Lung (tissue), 12 donors: ENCODE measurements around the gene PDP2. TPM values are rescaled to one million over a fixed set of nuclear protein-coding genes. Genes with fewer than 3 reads are reported as not detected.
"Not testable (repeated sequence)": the region's sequence is repeated elsewhere in the genome, so short reads cannot be mapped to it uniquely, and the experiment has no call there.

Experiments used
- ATAC-seq: fragments of 200-7000 bp; cut with Tn5 transposase; one replicate; pipeline ENCODE4 v1.9.1; 2020; ENCODE audit warnings: moderate number of reproducible peaks; ENCODE audit not compliant: insufficient read depth, low FRiP score
- DNase-seq, 3 donors: peaks; one replicate each; pipeline ENCODE4 v3.0.0-alpha.2; 2013 to 2017
- H3K27ac ChIP-seq, 2 donors: one replicate each; pipeline ENCODE4 v1.5.1; 2013; ENCODE audit warnings: mild to moderate bottlenecking in 2 of 2, moderate library complexity in 2 of 2, control low read depth in 1 of 2, inconsistent platforms in 1 of 2, low read depth in 1 of 2, low read length in 1 of 2
- H3K27me3 ChIP-seq, 3 donors: one replicate each; pipeline ENCODE4 v1.5.1; 2013; ENCODE audit warnings: low read length in 2 of 3; ENCODE audit not compliant: control insufficient read depth in 3 of 3, insufficient read depth in 3 of 3
- H3K36me3 ChIP-seq, 4 donors: one replicate each; pipeline ENCODE4 v1.5.1; 2013; ENCODE audit warnings: low read length in 4 of 4, mild to moderate bottlenecking in 1 of 4, moderate library complexity in 1 of 4; ENCODE audit not compliant: control insufficient read depth in 4 of 4, insufficient read depth in 4 of 4
- H3K4me1 ChIP-seq, 5 donors: one replicate each; pipeline ENCODE4 v1.5.1; 2013; ENCODE audit warnings: low read length in 5 of 5, mild to moderate bottlenecking in 2 of 5, moderate library complexity in 1 of 5; ENCODE audit not compliant: control insufficient read depth in 5 of 5, insufficient read depth in 5 of 5
- H3K4me3 ChIP-seq: one replicate; pipeline ENCODE4 v1.5.1; 2013; ENCODE audit warnings: mild to moderate bottlenecking, control low read depth, moderate library complexity
- H3K9ac ChIP-seq, 2 donors: one replicate each; pipeline ENCODE4 v1.5.1; 2013; ENCODE audit warnings: low read length in 2 of 2, control low read depth in 1 of 2; ENCODE audit not compliant: insufficient read depth in 1 of 2
- H3K9me3 ChIP-seq, 4 donors: one replicate each; pipeline ENCODE4 v1.5.1; 2013; ENCODE audit warnings: low read length in 3 of 4, mild to moderate bottlenecking in 1 of 4, moderate library complexity in 1 of 4; ENCODE audit not compliant: control insufficient read depth in 4 of 4, insufficient read depth in 3 of 4
- WGBS, 2 donors: extraction: QIAGEN DNeasy Blood & Tissue Kit; methylation state at CpG; one replicate each; pipeline ENCODE4 v1.1.7; 2013; 5-methylcytosine and 5-hydroxymethylcytosine counted together
- polyA plus RNA-seq, 2 donors: library from polyadenylated mRNA; stranded (reverse); fragments of 200-250 nt; gene quantifications; one replicate each; pipeline ENCODE4 v1.2.1, GENCODE V29; 2013
- total RNA-seq, 2 donors: library from RNA; depleted of rRNA in 1 of 2; stranded (reverse); fragments of >200 nt in 1 of 2; gene quantifications; one replicate each; pipeline ENCODE4 v1.2.1, GENCODE V29; 2014 to 2021
- TF ChIP-seq, protein P1 (sequence below): IDR thresholded peaks from 2 replicates; pipeline ENCODE4 v1.5.1; 2012; ENCODE audit warnings: mild to moderate bottlenecking; ENCODE audit errors: control extremely low read depth, extremely low read depth
- donor health status: control.
- donor health status: control.
- donor health status: Bipolar disorder and iron deficiency.
- donor health status: healthy.
- donor health status: DM: yes; HTN: yes; CAD: no.

Gene PDP2
- total and polyA plus RNA-seq, 4 donors, result 4.5 to 23.0 (median 13.1) TPM

DNA sequence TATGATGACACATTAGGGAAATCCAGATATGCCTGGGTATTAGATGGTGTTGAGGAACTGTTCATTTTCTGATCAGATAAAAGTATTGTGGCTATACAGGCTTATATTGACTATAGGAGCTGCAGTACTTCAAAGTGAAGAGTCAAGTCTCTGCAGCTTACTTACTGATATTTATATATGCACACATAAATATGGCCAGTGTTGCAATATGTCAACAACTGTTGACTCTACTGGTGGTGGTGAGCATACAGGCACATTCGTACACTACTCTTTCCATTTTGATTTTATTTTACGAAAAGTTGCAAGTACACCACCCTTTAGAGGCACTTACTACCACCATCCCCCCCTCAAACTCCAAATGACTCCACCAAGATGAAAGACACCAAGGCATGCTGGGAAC lies 51.4 kb downstream of the PDP2 start:
- ATAC-seq (no peak), DNase-seq (no peak)
- Histone ChIP-seq H3K27me3 (no peaks in the 10 kb centered on the region), H3K36me3 (peaks cover 0 to 15% (median 3%) of the 10 kb centered on the region in 4 donors), H3K27ac (no peak overlapping the region), H3K9ac (no peak overlapping the region), H3K9me3 (no peaks in the 10 kb centered on the region), H3K4me3 (no peak overlapping the region), H3K4me1 (peaks cover 0 to 30% (median 16%) of the 10 kb centered on the region in 5 donors)
- TF ChIP-seq, protein P1, sequence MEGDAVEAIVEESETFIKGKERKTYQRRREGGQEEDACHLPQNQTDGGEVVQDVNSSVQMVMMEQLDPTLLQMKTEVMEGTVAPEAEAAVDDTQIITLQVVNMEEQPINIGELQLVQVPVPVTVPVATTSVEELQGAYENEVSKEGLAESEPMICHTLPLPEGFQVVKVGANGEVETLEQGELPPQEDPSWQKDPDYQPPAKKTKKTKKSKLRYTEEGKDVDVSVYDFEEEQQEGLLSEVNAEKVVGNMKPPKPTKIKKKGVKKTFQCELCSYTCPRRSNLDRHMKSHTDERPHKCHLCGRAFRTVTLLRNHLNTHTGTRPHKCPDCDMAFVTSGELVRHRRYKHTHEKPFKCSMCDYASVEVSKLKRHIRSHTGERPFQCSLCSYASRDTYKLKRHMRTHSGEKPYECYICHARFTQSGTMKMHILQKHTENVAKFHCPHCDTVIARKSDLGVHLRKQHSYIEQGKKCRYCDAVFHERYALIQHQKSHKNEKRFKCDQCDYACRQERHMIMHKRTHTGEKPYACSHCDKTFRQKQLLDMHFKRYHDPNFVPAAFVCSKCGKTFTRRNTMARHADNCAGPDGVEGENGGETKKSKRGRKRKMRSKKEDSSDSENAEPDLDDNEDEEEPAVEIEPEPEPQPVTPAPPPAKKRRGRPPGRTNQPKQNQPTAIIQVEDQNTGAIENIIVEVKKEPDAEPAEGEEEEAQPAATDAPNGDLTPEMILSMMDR, result no peak
- 86 to 91% methylated on average over 2 of the region's 2 CpGs for WGBS, 2 donors

DNA sequence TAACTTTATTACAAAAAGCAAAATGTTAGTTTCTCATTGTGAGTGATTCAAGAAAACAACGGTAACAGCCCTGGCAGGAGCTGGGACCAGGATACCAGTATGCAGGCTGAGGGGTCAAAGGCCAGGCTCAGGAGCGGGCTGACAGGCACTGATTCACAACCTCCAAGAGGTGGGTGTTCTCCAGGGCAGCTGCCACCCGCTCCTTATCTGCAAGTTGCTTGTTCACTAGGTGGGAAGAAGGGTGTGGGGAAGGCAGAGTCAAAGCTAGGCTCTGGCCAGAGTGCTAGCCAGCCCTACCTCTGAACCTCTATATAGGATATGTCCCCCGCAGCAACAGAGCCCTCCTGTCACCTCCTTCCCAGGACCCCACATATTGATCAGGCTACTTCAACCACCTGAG lies 51.8 kb downstream of the PDP2 start:
- ATAC-seq (no peak), DNase-seq (no peak)
- TF ChIP-seq, protein P1, result no peak
- 93 to 98% methylated on average over 4 of the region's 4 CpGs for WGBS, 2 donors
- no peak overlapping the region for H3K4me3 ChIP-seq
- H3K27ac ChIP-seq, result no peak overlapping the region
- no peaks in the 10 kb centered on the region for H3K27me3 ChIP-seq
- H3K36me3 ChIP-seq, result peaks cover 0 to 15% (median 4%) of the 10 kb centered on the region in 4 donors
- H3K4me1 ChIP-seq, result peaks cover under 1 to 30% (median 16%) of the 10 kb centered on the region in 5 donors
- H3K9me3 ChIP-seq, result no peaks in the 10 kb centered on the region
- H3K9ac ChIP-seq, result no peak overlapping the region

DNA sequence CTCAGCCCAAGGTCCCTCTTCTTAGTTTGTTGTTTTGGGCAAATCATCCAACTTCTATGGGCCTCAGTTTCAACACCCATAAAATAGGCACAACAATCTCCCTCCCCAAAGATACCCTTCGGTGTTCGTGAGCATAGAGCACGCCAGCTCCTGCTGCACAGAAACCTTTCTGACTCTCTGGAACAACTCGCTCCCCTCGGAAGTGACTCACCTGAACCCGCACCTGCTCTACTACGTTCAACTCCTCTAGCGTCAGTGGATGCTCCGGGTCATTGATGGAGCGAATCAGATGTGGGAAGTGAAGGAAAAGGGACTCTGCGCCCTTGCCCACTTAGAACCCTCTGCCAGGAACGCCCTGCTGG lies 53.4 kb downstream of the PDP2 start:
- Histone ChIP-seq H3K36me3 (peaks cover 0 to 15% (median 11%) of the 10 kb centered on the region in 4 donors), H3K27me3 (no peaks in the 10 kb centered on the region), H3K9me3 (no peaks in the 10 kb centered on the region), H3K9ac (peak overlapping the region; percentile 90 to 92), H3K4me1 (peaks cover 7 to 28% (median 16%) of the 10 kb centered on the region in 5 donors), H3K27ac (peak overlapping the region; percentile 93 to 97), H3K4me3 (peak overlapping the region; percentile 95)
- ATAC-seq (peak; percentile 2), DNase-seq (no peak)
- WGBS, 2 donors, result 2% methylated on average over 12 of the region's 12 CpGs
- TF ChIP-seq, protein P1, result no peak

DNA sequence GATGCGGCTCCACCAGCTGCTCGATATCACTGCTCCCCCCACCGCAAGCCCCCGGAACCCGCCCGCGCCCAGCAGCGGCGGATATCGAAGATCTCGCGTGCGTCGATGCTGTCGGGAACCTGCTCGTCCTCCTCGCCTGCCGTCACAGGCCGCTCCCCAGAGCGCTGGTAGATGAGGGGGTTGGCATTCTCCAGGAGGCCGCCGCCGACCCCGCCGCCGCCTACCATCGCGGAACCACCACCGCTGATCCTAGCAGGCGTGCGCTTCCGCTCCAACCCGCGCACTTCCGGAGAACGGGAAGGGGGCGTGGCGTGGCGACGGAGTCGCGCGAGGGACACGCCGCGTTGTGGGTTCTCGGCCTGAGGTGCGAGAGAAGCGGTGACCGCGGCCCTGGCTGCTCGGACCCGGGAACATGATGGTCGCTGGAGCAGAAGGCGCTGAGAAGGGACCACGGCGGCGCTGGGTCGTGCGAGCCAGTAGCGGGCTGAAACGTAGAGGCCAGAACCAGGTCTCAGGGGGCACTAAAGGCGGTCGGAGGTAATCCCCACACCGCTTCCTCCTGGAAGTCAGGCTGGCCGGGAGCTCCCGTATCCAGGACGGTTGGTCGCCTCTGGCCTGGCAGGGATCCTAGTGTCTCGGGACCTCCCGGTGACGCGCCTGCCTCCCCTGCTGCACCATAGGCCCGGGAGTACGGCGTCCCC lies 54.0 kb downstream of the PDP2 start, which contains the start of gene CIAO2B:
Gene CIAO2B (minus strand): TSS at position 265 of the 701 bp plus-strand sequence. CDS start 38 bp downstream, at position 227.
- H3K27ac ChIP-seq, result peak within 1 kb of the TSS; percentile 93 to 97
- peak within 1 kb of the TSS; percentile 90 to 92 for H3K9ac ChIP-seq
- WGBS, 2 donors, result 0% methylated on average over 76 of the region's 76 CpGs
- no peaks in the 10 kb centered on the region for H3K27me3 ChIP-seq
- ATAC-seq (peak; percentile 92), DNase-seq (peak; percentile 88 to 94 (median 91))
- H3K9me3 ChIP-seq, result no peaks in the 10 kb centered on the region
- H3K4me3 ChIP-seq, result peak within 1 kb of the TSS; percentile 95
- TF ChIP-seq, protein P1, result no peak
- H3K36me3 ChIP-seq, result peaks cover 4 to 15% (median 15%) of the 10 kb centered on the region in 4 donors
- H3K4me1 ChIP-seq, result peaks cover 7 to 28% (median 16%) of the 10 kb centered on the region in 5 donors

DNA sequence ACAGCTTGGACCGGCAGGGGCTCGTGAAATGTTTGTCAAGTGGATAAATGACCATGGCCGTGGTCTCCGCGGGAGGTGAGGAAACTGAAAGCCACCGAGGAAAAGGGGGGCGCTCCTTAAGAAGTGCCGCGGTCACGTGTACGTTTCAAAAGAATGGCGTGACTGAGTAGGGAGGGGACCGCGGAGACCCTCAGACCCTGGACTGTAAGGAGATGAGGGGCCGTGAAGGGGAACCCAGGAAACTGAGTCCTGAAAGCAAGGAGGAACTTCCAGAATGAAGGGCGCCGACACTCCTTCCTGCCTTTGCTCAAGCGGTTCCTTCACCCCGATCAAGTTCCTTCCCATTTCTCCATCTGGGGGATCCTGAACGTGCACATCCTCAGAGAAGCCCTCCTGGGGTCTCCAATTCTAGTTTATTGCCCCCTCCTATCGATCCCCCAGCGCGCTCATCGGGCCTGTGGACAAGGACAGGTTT lies 54.6 kb downstream of the PDP2 start:
- Histone ChIP-seq H3K27ac (peak overlapping the region; percentile 93 to 97), H3K4me3 (peak overlapping the region; percentile 95), H3K9ac (peak overlapping the region; percentile 82 to 92), H3K4me1 (peaks cover 7 to 28% (median 16%) of the 10 kb centered on the region in 5 donors), H3K36me3 (peaks cover 10 to 19% (median 15%) of the 10 kb centered on the region in 4 donors)
- ATAC-seq, result peak; percentile 4
- H3K27me3 ChIP-seq, H3K9me3 ChIP-seq, DNase-seq: not testable (repeated sequence)
- 1 to 2% methylated on average over 20 to 21 of the region's 24 CpGs for WGBS, 2 donors
